DMS114 treated with DMSO at 0.1 percent for 48 hours (cell line): ENCODE data around the gene PSD2.

Source experiments
- DNase-seq: peaks from one replicate; lab custom pipeline; 2025; ENCODE audit not compliant: unreplicated experiment; lab: John Stamatoyannopoulos, UW

PSD2 gene

GRCh38 chr5:139763280-139763929, 32.2 kb upstream of the PSD2 start:
- DNase-seq, result no peak

GRCh38 chr5:139763930-139764791, 31.4 kb upstream of the PSD2 start:
- DNase-seq, result no peak

GRCh38 chr5:139764886-139765408, 30.7 kb upstream of the PSD2 start:
- DNase-seq, result no peak

- DNase-seq, result peak; percentile 84
Measured at GRCh38 chr5:139765409-139766217, 30.0 kb upstream of the PSD2 start.

GRCh38 chr5:139767960-139768359, 27.6 kb upstream of the PSD2 start:
- no peak for DNase-seq

GRCh38 chr5:139768807-139769465, 26.7 kb upstream of the PSD2 start:
- DNase-seq, result no peak

- DNase-seq, result no peak
Measured at GRCh38 chr5:139769477-139769876, 26.1 kb upstream of the PSD2 start.

- no peak for DNase-seq
Measured at GRCh38 chr5:139770722-139771121, 24.9 kb upstream of the PSD2 start.

GRCh38 chr5:139772089-139772791, 23.4 kb upstream of the PSD2 start:
- no peak for DNase-seq

GRCh38 chr5:139772927-139773690, 22.5 kb upstream of the PSD2 start:
- no peak for DNase-seq

- DNase-seq, result no peak
Measured at GRCh38 chr5:139774980-139775661, 20.5 kb upstream of the PSD2 start.

GRCh38 chr5:139775872-139776271, 19.7 kb upstream of the PSD2 start:
- no peak for DNase-seq

GRCh38 chr5:139776861-139777260, 18.7 kb upstream of the PSD2 start:
- no peak for DNase-seq

GRCh38 chr5:139783436-139783965, 12.1 kb upstream of the PSD2 start:
- DNase-seq, result no peak

GRCh38 chr5:139784488-139784887, 11.1 kb upstream of the PSD2 start:
- no peak for DNase-seq

- DNase-seq, result no peak
Measured at GRCh38 chr5:139787257-139787567, 8.4 kb upstream of the PSD2 start.

- DNase-seq, result peak; percentile 81
Measured at GRCh38 chr5:139787568-139788293, 7.9 kb upstream of the PSD2 start.

- DNase-seq, result no peak
Measured at GRCh38 chr5:139788294-139788910, 7.2 kb upstream of the PSD2 start.
